Measurements from ENCODE around the gene GPR183.

- no peak for TF ChIP-seq CTCF (IDR thresholded peaks at IDR 0.05)
- TF ChIP-seq POLR2AphosphoS5 (IDR thresholded peaks at IDR 0.05; ENCODE audit: low read depth, low read length) = no peak
These were observed 16.3 kb upstream of the GPR183 start for GRCh38 chr13:99323488-99323887.

Data from Panc1 (cell line).